ENCODE data around the gene SELENON.

GRCh38 chr1:25770541-25771220, 29.3 kb upstream of the SELENON start:
- no peak for TF ChIP-seq TARDBP (IDR thresholded peaks at IDR 0.05)
- TF ChIP-seq BHLHE40 (IDR thresholded peaks at IDR 0.05; ENCODE audit: borderline replicate concordance): no peak
- TF ChIP-seq HDGF (IDR thresholded peaks at IDR 0.05; ENCODE audit: borderline replicate concordance): no peak
- TF ChIP-seq PKNOX1 (IDR thresholded peaks at IDR 0.05): no peak
- TF ChIP-seq ZNF384 (IDR thresholded peaks at IDR 0.05): no peak
- TF ChIP-seq SP1 (IDR thresholded peaks at IDR 0.05): no peak
- TF ChIP-seq FOXA1 (IDR thresholded peaks at IDR 0.05): no peak
- TF ChIP-seq FOXK2 (IDR thresholded peaks at IDR 0.05): no peak
- TF ChIP-seq NFRKB (IDR thresholded peaks at IDR 0.05): no peak
- TF ChIP-seq FOXM1 (IDR thresholded peaks at IDR 0.05; ENCODE audit: borderline replicate concordance): no peak
- TF ChIP-seq SUZ12 (IDR thresholded peaks at IDR 0.05): no peak
- TF ChIP-seq ARNT (IDR thresholded peaks at IDR 0.05): no peak
